NCI-H146 (cell line): ENCODE data around the gene NPVF.

Experiments used
- DNase-seq: peaks from one replicate; lab custom pipeline; 2025; lab: John Stamatoyannopoulos, UW

Gene NPVF

GRCh38 chr7:25228386-25228785 is at the start of gene NPVF:
Gene NPVF (minus strand): TSS chr7:25228486. CDS start chr7:25228439, 47 bp downstream.
- DNase-seq: no peak

DNA sequence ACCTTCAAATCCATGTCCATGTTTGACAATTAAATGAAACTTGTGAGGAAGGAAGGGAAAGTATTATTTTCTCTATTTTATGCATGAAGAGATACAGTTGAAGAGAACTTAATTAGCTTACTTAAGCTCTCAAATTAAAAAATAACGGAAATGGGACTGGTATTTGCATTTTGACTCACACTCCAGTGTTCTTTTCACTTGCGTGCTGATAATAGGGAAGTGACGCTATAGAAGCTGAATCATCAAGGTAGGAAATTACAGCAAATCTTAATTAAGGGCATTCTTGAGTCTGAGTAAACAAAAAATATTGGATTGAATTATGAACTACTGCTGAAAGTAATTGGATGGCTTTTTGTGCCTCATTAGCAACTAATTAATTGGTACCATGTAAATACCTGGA is 44.0 kb upstream of the NPVF start:
- no peak for DNase-seq

DNA sequence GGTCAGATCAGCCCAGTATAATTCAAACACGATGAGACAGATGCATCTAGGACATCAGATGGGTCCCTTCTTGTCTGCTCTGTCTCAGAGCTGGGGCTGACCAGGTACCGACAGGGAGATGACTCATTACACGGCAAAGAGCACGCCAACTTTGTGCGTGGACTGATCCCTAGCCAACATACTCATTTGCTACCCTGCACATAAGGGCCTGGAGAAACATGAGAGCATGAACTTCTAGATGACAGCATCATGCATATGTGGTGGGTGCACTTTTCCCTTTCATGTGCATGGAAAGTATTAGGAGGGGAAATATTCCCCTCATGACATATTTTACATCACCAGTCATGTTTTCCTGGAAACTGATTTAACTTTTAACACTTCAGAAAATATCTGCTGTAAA is 35.1 kb upstream of the NPVF start:
- no peak for DNase-seq

GRCh38 chr7:25262586-25262985 is 34.3 kb upstream of the NPVF start:
- no peak for DNase-seq

DNA sequence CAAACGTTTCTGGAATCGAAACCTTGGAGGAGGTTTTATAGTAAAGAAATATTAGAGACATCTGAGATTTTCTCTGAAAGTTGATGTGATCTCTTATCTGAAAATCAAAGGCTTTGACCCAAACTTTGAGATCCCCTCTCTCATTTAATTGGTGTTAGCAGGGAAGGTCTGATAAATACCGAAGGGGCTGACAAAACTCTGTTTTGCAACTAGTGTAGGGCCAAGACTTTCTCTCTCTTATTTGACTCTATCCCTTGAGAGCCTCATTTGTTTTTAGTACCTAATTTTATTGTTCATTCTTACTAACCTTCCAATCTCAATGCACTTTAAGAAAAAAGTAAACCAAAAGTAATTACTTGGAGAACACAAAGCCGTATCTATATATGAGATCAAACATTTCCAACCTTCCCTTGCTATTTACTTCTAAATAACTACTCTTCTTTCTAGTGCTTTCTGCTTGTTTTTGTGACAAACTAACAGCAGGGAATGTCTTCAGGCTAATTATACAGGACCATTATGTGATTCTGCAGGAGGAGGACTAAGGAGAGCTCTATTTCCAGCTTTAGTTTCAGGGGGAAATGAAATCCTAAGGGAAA is 33.4 kb upstream of the NPVF start:
- DNase-seq: no peak

- DNase-seq: no peak
Measured at GRCh38 chr7:25260862-25261494, 32.7 kb upstream of the NPVF start.

DNA sequence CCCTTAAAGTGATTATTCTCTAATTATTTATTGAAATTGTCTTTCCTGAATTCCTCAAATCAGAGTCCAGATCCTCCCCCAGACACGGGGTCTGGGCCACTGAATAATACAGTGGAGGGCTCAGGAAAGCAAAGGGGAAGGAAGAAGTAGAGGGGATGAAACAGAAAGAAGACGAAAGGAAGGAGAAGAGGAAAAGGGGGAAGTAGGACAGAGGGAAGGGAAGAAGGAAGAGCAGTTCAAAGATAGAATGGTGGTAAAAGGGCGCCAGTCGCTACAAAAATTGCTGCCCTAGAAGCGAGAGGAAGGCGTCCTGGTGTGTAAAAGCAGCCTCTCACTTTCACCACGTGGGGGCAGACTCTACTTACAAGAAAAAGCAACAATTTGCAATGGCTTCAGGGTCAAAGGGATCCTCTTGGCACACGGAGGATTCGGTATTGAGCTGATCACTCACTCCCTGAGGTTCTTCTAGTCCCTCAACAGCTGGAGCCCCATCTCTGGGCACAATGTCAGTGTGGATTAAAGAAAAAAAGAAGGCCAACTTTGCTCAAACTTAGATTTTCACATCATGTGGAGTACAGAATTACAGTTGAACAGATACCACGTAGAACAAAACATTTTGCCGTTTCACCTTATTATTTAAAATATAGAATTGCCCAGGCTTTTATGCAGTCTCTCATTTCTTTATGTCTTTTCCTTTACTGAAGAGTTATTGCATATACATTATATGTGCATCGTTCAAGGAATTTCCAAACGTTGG is 31.4 kb upstream of the NPVF start:
- DNase-seq: peak; percentile 77

GRCh38 chr7:25256333-25256819 is 28.1 kb upstream of the NPVF start:
- DNase-seq: no peak

DNA sequence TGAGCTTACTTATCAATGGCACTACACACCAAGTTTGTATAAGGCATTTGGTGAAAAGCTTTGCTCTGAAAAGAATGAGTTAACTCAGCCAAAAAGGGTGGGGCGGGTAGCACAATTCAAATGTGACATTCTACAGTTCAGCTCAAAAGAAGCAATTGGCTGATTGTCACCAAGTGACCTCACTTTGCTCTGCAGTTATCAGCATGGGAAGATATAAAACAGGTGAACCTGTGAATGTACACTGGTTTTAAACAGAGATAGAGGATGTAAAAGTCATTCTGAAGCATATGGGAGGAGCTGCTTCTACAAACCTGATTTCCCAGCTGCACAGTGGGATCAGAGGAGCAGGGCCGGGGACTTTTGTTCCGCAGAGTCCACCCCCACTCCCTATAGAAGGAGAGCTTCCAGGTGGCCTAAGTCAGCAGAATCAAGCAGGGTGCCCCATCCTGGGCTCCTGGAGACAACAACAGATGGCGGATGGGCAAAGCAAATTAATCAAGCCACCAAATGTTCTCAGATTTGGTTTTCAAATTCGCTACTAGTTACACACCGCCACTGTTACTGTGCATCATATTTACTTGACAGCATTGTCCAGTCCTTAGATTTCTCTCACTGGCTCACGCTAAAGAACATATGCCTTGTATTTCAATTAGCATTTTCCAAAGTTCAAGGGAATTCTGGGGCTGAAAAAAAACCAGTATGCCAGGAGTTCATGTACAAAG is 27.5 kb upstream of the NPVF start:
- DNase-seq: no peak

- no peak for DNase-seq
Measured at GRCh38 chr7:25254604-25255003, 26.3 kb upstream of the NPVF start.

DNA sequence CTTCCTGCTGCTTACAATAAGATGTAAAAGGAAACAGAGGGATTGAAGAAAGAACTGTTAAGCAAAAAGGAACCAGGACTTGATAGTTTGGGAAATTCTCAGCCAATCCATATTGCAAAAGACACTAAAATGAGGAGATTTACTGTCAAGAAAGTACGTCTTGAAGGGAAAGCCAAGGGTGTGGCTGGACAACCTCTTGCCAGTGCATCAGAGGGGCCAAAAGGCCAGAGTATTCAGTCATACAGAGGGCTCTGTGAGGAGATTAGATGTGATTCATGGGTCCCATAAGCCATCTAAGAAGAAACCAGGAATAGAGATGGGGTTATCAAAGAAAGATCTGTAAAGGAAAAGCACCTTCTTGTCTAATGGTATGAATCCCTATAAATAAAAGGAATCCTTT is 25.4 kb upstream of the NPVF start:
- DNase-seq: no peak

GRCh38 chr7:25250386-25250785 is 22.1 kb upstream of the NPVF start:
- DNase-seq: no peak

GRCh38 chr7:25249772-25250171 is 21.5 kb upstream of the NPVF start:
- no peak for DNase-seq

DNA sequence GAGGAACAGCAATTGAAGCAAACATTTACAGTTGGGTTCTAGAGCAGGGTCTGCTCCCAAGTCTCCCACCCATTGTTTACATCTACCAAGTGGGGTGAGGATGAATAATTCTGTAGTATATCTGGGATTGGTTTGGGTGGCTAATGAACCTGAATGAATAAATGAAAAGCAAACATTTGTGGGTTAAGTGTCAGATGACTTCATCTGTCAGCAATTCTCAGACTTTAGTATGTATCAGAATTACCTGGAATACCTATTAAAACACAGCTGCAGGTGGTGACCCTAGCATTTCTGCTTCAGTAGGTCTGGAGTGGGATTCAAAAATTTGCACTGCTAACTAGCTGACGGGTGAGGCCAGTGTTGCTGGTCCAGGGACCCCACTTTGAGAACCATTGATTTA is 18.0 kb upstream of the NPVF start:
- no peak for DNase-seq

GRCh38 chr7:25244254-25245033 is 16.2 kb upstream of the NPVF start:
- no peak for DNase-seq

- DNase-seq: no peak
Measured at GRCh38 chr7:25242678-25243077, 14.4 kb upstream of the NPVF start.

GRCh38 chr7:25240896-25241295 is 12.6 kb upstream of the NPVF start:
- no peak for DNase-seq

DNA sequence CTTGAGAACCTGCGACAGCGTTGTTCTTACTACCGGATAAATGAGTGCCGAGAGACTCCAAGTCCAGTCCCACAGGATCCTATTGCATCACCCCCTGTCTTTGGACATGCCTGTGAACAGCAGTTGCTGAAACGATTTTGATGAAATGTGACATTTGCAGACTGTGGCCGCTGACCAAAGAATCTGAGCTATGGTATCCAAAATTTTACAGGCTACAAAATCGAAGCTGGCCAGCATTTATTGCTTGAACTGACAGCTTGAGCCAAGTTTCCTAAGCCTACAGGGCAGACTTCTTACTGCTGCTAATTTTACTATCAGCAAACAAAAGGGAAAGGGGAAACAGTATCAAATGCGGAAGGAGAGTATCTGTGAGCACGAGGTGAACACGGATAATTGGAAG is 12.1 kb upstream of the NPVF start:
- DNase-seq: no peak

GRCh38 chr7:25239888-25240287 is 11.6 kb upstream of the NPVF start:
- no peak for DNase-seq

- DNase-seq: no peak
Measured at GRCh38 chr7:25238066-25238725, 9.9 kb upstream of the NPVF start.

GRCh38 chr7:25235471-25235870 is 7.2 kb upstream of the NPVF start:
- no peak for DNase-seq
